Liver (tissue), 9 donors: Measurements from ENCODE around the gene ITPKC. TPM values are rescaled to one million over a fixed set of nuclear protein-coding genes. Genes with fewer than 3 reads are reported as not detected.

Experiments used
- DNase-seq: peaks from one replicate; pipeline ENCODE4 v3.0.0-alpha.2; 2017; ENCODE audit warnings: low spot score
- H3K27ac ChIP-seq, 2 donors: one replicate each; pipeline ENCODE4 v1.7.0; 2013; ENCODE audit warnings: inconsistent platforms in 2 of 2, low read length in 2 of 2, control low read depth in 1 of 2, low read depth in 1 of 2, mild to moderate bottlenecking in 1 of 2
- H3K27me3 ChIP-seq, 4 donors: one replicate each; pipeline versions ENCODE4 v1.6.1 to v1.7.0; 2013; ENCODE audit warnings: low read length in 3 of 4, inconsistent platforms in 1 of 4, mild to moderate bottlenecking in 1 of 4, moderate library complexity in 1 of 4; ENCODE audit not compliant: control insufficient read depth in 4 of 4, insufficient read depth in 4 of 4
- H3K36me3 ChIP-seq, 4 donors: one replicate each; pipeline versions ENCODE4 v1.6.1 to v1.7.0; 2013; ENCODE audit warnings: low read length in 3 of 4, mild to moderate bottlenecking in 3 of 4, low read depth in 1 of 4, moderate library complexity in 1 of 4; ENCODE audit not compliant: control insufficient read depth in 4 of 4, insufficient read depth in 3 of 4
- H3K4me1 ChIP-seq, 4 donors: one replicate each; pipeline versions ENCODE4 v1.6.1 to v1.7.0; 2013; ENCODE audit warnings: low read length in 3 of 4, mild to moderate bottlenecking in 3 of 4, moderate library complexity in 1 of 4; ENCODE audit not compliant: control insufficient read depth in 4 of 4, insufficient read depth in 4 of 4
- H3K4me3 ChIP-seq, 3 donors: one replicate each; pipeline versions ENCODE4 v1.6.1 to v1.7.0; 2013; ENCODE audit warnings: low read length in 3 of 3, control low read depth in 1 of 3, low read depth in 1 of 3, mild to moderate bottlenecking in 1 of 3
- H3K9ac ChIP-seq, 2 donors: one replicate each; pipeline ENCODE4 v1.7.0; 2013; ENCODE audit warnings: low read length in 2 of 2, mild to moderate bottlenecking in 2 of 2, moderate library complexity in 2 of 2, control low read depth in 1 of 2, low read depth in 1 of 2
- H3K9me3 ChIP-seq, 4 donors: one replicate each; pipeline versions ENCODE4 v1.6.1 to v1.7.0; 2013; ENCODE audit warnings: low read length in 3 of 4; ENCODE audit not compliant: control insufficient read depth in 4 of 4
- ATF3 ChIP-seq: IDR thresholded peaks from 2 replicates; pipeline ENCODE4 v1.6.1; 2016; ENCODE audit warnings: antibody characterized with exemption
- CTCF ChIP-seq: fragments of 150-350 bp; IDR thresholded peaks from 2 replicates; pipeline ENCODE4 v1.5.1; 2017; ENCODE audit warnings: improper control_type of control experiment, low read depth, low read length; ENCODE audit not compliant: missing input control
- EGR1 ChIP-seq, 2 donors: IDR thresholded peaks; 2 replicates each; pipeline ENCODE4 v1.6.1; 2016 to 2018; ENCODE audit warnings: antibody characterized with exemption in 2 of 2, low read depth in 2 of 2
- FOXA1 ChIP-seq: IDR thresholded peaks from 2 replicates; pipeline ENCODE4 v1.6.1; 2016; ENCODE audit warnings: antibody characterized with exemption
- FOXA2 ChIP-seq: IDR thresholded peaks from 2 replicates; pipeline ENCODE4 v1.6.1; 2016; ENCODE audit warnings: antibody characterized with exemption
- GABPA ChIP-seq, 2 donors: IDR thresholded peaks in 1 of 2; conservative IDR thresholded peaks in 1 of 2; 2 replicates each; pipeline ENCODE4 v1.6.1; 2016; ENCODE audit warnings: antibody characterized with exemption in 2 of 2, mild to moderate bottlenecking in 1 of 2, moderate library complexity in 1 of 2
- HNF4A ChIP-seq, 2 donors: conservative IDR thresholded peaks; 2 replicates each; pipeline ENCODE4 v1.6.1; 2016; ENCODE audit warnings: antibody characterized with exemption in 2 of 2, mild to moderate bottlenecking in 2 of 2
- HNF4G ChIP-seq: IDR thresholded peaks from 2 replicates; pipeline ENCODE4 v1.6.1; 2016; ENCODE audit warnings: antibody characterized with exemption
- JUND ChIP-seq, 2 donors: IDR thresholded peaks; 2 replicates each; pipeline ENCODE4 v1.6.1; 2016; ENCODE audit warnings: antibody characterized with exemption in 2 of 2
- MAX ChIP-seq: IDR thresholded peaks from 2 replicates; pipeline ENCODE4 v1.6.1; 2016; ENCODE audit warnings: antibody characterized with exemption
- NR2F2 ChIP-seq: IDR thresholded peaks from 2 replicates; pipeline ENCODE4 v1.6.1; 2016; ENCODE audit warnings: antibody characterized with exemption
- RAD21 ChIP-seq, 2 donors: IDR thresholded peaks; 2 replicates each; pipeline ENCODE4 v1.6.1; 2016; ENCODE audit warnings: antibody characterized with exemption in 2 of 2, mild to moderate bottlenecking in 2 of 2
- REST ChIP-seq: IDR thresholded peaks from 2 replicates; pipeline ENCODE4 v1.6.1; 2016; ENCODE audit warnings: antibody characterized with exemption, mild to moderate bottlenecking
- RXRA ChIP-seq, 2 donors: IDR thresholded peaks; 2 replicates each; pipeline ENCODE4 v1.6.1; 2017 to 2018; ENCODE audit warnings: antibody characterized with exemption in 2 of 2, mild to moderate bottlenecking in 1 of 2
- SP1 ChIP-seq: IDR thresholded peaks from 2 replicates; pipeline ENCODE4 v1.6.1; 2018; ENCODE audit warnings: antibody characterized with exemption, mild to moderate bottlenecking
- TAF1 ChIP-seq: conservative IDR thresholded peaks from 2 replicates; pipeline ENCODE4 v1.6.1; 2016; ENCODE audit warnings: antibody characterized with exemption, mild to moderate bottlenecking
- YY1 ChIP-seq: IDR thresholded peaks from 2 replicates; pipeline ENCODE4 v1.6.1; 2016; ENCODE audit warnings: antibody characterized with exemption, mild to moderate bottlenecking
- ZBTB33 ChIP-seq: IDR thresholded peaks from 2 replicates; pipeline ENCODE4 v1.6.1; 2016; ENCODE audit warnings: antibody characterized with exemption
- WGBS: extraction: QIAGEN DNeasy Blood & Tissue Kit; methylation state at CpG from one replicate; pipeline ENCODE4 v1.1.7; 2013; 5-methylcytosine and 5-hydroxymethylcytosine counted together
- polyA plus RNA-seq, 2 donors: library from polyadenylated mRNA; stranded (reverse) in 1 of 2; unstranded in 1 of 2; fragments of 200-250 nt in 1 of 2; fragments of >200 nt in 1 of 2; fragmentation: Nextera tagmentation in 1 of 2; extraction: Ambion mirVana in 1 of 2; gene quantifications; one replicate each; pipeline versions ENCODE4 v1.2.1 to v1.2.3, GENCODE V29; 2013 to 2015
- total RNA-seq, 2 donors: library from RNA; depleted of rRNA; stranded (reverse); fragments of >200 nt; gene quantifications; one replicate each; pipeline ENCODE4 v1.2.3, GENCODE V29; 2014
- donor health status: healthy.
- donor health status: healthy.
- donor health status: healthy.
- donor health status: healthy.
- donor health status: healthy.

Gene ITPKC
- total and polyA plus RNA-seq, 4 donors: 4.2 to 12.5 (median 7.7) TPM

GRCh38 chr19:40704491-40705361, 12.2 kb upstream of the ITPKC start:
- Histone ChIP-seq H3K36me3 (peaks cover 20 to 60% (median 38%) of the 10 kb centered on the region in 4 donors), H3K4me1 (no peaks in the 10 kb centered on the region), H3K4me3 (no peak overlapping the region), H3K27me3 (no peaks in the 10 kb centered on the region), H3K9me3 (no peaks in the 10 kb centered on the region), H3K27ac (no peak overlapping the region), H3K9ac (no peak overlapping the region)
- no peak for DNase-seq
- TF ChIP-seq MAX (no peak), NR2F2 (no peak), JUND (IDR thresholded peaks at IDR 0.05) (no peak), YY1 (no peak), FOXA1 (no peak), RXRA (IDR thresholded peaks at IDR 0.05) (no peak), REST (no peak), EGR1 (IDR thresholded peaks at IDR 0.05; ENCODE audit: low read depth in 2 of 2) (no peak), SP1 (no peak), GABPA (IDR thresholded peaks at IDR 0.05 in 1 of 2, conservative IDR thresholded peaks at IDR 0.05 in 1 of 2) (no peak)
- WGBS: 96% methylated on average over 18 of the region's 18 CpGs

GRCh38 chr19:40705362-40705651, 11.6 kb upstream of the ITPKC start:
- TF ChIP-seq TAF1 (no peak), CTCF (no peak), FOXA2 (no peak), FOXA1 (no peak), EGR1 (IDR thresholded peaks at IDR 0.05; ENCODE audit: low read depth in 2 of 2) (no peak), GABPA (IDR thresholded peaks at IDR 0.05 in 1 of 2, conservative IDR thresholded peaks at IDR 0.05 in 1 of 2) (no peak), REST (no peak), ATF3 (no peak), YY1 (no peak), ZBTB33 (no peak), NR2F2 (no peak), RXRA (IDR thresholded peaks at IDR 0.05) (no peak), HNF4A (conservative IDR thresholded peaks at IDR 0.05) (no peak), RAD21 (IDR thresholded peaks at IDR 0.05) (no peak), HNF4G (no peak), JUND (IDR thresholded peaks at IDR 0.05) (no peak), SP1 (no peak), MAX (no peak)
- Histone ChIP-seq H3K9me3 (no peaks in the 10 kb centered on the region), H3K27me3 (no peaks in the 10 kb centered on the region), H3K27ac (no peak overlapping the region), H3K4me3 (no peak overlapping the region), H3K4me1 (no peaks in the 10 kb centered on the region), H3K9ac (no peak overlapping the region), H3K36me3 (peaks cover 20 to 60% (median 40%) of the 10 kb centered on the region in 4 donors)
- 98% methylated on average over 9 of the region's 9 CpGs for WGBS
- no peak for DNase-seq
